MM.1S (cell line): Measurements from ENCODE around the gene DLG3.

Experiments used
- DNase-seq: peaks from one replicate; pipeline ENCODE4 v3.0.0-alpha.2; 2015
- H2AFZ ChIP-seq: fragments of 300-600 bp; sonication (generic); 2 replicates; pipeline ENCODE4 v1.6.0; 2016; ENCODE audit warnings: antibody characterized with exemption, low read length
- H3F3A ChIP-seq: fragments of 300-600 bp; sonication (generic); 2 replicates; pipeline ENCODE4 v1.6.1; 2016; ENCODE audit warnings: mild to moderate bottlenecking, antibody characterized with exemption, low read length, moderate library complexity, mixed read lengths; ENCODE audit not compliant: insufficient read depth
- H3K27ac ChIP-seq: fragments of 300-600 bp; sonication (generic); 2 replicates; pipeline ENCODE4 v1.5.1; 2016; ENCODE audit warnings: mild to moderate bottlenecking, low read length
- H3K27me3 ChIP-seq: fragments of 300-600 bp; sonication (generic); replicated peaks from 2 replicates; pipeline ENCODE4 v1.6.0; 2016; ENCODE audit warnings: low read length; ENCODE audit not compliant: insufficient read depth
- H3K36me3 ChIP-seq: fragments of 300-600 bp; sonication (generic); replicated peaks from 2 replicates; pipeline ENCODE4 v1.6.1; 2016; ENCODE audit warnings: mild to moderate bottlenecking, low read length, mixed read lengths; ENCODE audit not compliant: insufficient read depth
- H3K4me1 ChIP-seq: fragments of 300-600 bp; sonication (generic); 2 replicates; pipeline ENCODE4 v1.6.1; 2016; ENCODE audit warnings: low read length, mixed read lengths
- H3K4me2 ChIP-seq: fragments of 300-600 bp; sonication (generic); 2 replicates; pipeline ENCODE4 v1.6.0; 2016; ENCODE audit warnings: low read depth, low read length
- H3K4me3 ChIP-seq: fragments of 300-600 bp; sonication (generic); 2 replicates; pipeline ENCODE4 v1.5.1; 2016; ENCODE audit warnings: low read length, mixed read lengths
- H3K79me2 ChIP-seq: fragments of 300-600 bp; sonication (generic); 2 replicates; pipeline ENCODE4 v1.6.1; 2016; ENCODE audit warnings: mixed run types, low read length, mixed read lengths
- H3K9ac ChIP-seq: fragments of 300-600 bp; sonication (generic); 2 replicates; pipeline ENCODE4 v1.6.1; 2016; ENCODE audit warnings: low read length, mixed read lengths
- H3K9me2 ChIP-seq: fragments of 300-600 bp; sonication (generic); replicated peaks from 2 replicates; pipeline ENCODE4 v1.6.1; 2016; ENCODE audit warnings: mild to moderate bottlenecking, low read length, mixed read lengths; ENCODE audit not compliant: insufficient read depth
- H3K9me3 ChIP-seq: fragments of 300-600 bp; sonication (generic); replicated peaks from 2 replicates; pipeline ENCODE4 v1.6.1; 2016; ENCODE audit warnings: mild to moderate bottlenecking, low read length, mixed read lengths; ENCODE audit not compliant: insufficient read depth
- H4K20me1 ChIP-seq: fragments of 300-600 bp; sonication (generic); 2 replicates; pipeline ENCODE4 v1.6.1; 2016; ENCODE audit warnings: mild to moderate bottlenecking, low read length, moderate library complexity, mixed read lengths; ENCODE audit not compliant: insufficient read depth
- EZH2 ChIP-seq: fragments of 300-600 bp; sonication (generic); optimal IDR thresholded peaks from 2 replicates; pipeline ENCODE3; 2017; ENCODE audit warnings: low read depth, mild to moderate bottlenecking, antibody characterized with exemption, low read length, mixed read lengths
- EZH2phosphoT487 ChIP-seq: fragments of 300-600 bp; sonication (generic); IDR thresholded peaks from 2 replicates; pipeline ENCODE4 v1.6.1; 2018; ENCODE audit warnings: antibody characterized with exemption, low read length
- TF ChIP-seq, protein P1 (sequence below): fragments of 300-600 bp; sonication (generic); IDR thresholded peaks from 2 replicates; pipeline ENCODE4 v1.5.1; 2016; ENCODE audit warnings: antibody characterized with exemption, low read length, mixed read lengths

The DLG3 gene

DNA sequence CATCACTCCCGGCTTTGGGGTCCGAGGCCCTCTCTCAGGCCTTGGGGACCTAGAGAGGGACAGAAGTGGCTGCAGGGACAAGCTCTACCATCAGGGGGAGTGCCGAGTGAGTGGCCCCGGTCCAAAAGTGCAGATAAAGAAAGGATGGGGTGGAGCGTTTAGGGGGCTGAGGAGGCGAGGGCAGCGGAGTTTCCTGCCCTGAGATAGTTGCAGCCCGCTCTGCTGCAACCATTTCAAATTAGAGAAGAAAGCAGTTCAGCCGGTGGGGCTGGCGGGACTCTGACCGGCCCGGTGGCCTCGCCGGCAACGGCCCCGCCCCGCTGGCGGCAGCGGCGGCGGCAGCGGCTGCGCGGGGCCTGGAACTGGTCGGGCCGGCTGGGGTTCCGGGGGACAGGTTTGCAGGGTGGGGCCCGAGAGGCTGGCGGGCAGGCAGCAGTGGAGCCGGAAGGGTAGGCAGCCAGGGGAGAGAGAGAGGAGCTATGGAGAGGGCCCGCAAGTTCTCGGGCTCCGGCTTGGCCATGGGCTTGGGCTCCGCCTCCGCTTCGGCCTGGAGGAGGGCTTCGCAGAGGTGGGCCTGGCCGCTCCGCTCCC is 7.6 kb downstream of the DLG3 start:
- no peaks in the 10 kb centered on the region for H3K9me2 ChIP-seq
- H3K4me3 ChIP-seq = peak overlapping the region; percentile 65
- no peaks in the 10 kb centered on the region for H3K9me3 ChIP-seq
- DNase-seq = peak; percentile 47
- no peaks in the 10 kb centered on the region for H4K20me1 ChIP-seq
- peak overlapping the region; percentile 46; the same call in 1 of the 2 replicates for H3K9ac ChIP-seq
- H3K79me2 ChIP-seq = peaks cover 19% of the 10 kb centered on the region
- peaks cover 15% of the 10 kb centered on the region; the same call in 1 of the 2 replicates for H3F3A ChIP-seq
- no peak overlapping the region for H3K27ac ChIP-seq
- peak overlapping the region; percentile 82 for H3K4me2 ChIP-seq
- H3K4me1 ChIP-seq = peaks cover 24% of the 10 kb centered on the region
- H3K36me3 ChIP-seq = no peaks in the 10 kb centered on the region
- TF ChIP-seq EZH2phosphoT487 = no peak
- TF ChIP-seq, protein P1, sequence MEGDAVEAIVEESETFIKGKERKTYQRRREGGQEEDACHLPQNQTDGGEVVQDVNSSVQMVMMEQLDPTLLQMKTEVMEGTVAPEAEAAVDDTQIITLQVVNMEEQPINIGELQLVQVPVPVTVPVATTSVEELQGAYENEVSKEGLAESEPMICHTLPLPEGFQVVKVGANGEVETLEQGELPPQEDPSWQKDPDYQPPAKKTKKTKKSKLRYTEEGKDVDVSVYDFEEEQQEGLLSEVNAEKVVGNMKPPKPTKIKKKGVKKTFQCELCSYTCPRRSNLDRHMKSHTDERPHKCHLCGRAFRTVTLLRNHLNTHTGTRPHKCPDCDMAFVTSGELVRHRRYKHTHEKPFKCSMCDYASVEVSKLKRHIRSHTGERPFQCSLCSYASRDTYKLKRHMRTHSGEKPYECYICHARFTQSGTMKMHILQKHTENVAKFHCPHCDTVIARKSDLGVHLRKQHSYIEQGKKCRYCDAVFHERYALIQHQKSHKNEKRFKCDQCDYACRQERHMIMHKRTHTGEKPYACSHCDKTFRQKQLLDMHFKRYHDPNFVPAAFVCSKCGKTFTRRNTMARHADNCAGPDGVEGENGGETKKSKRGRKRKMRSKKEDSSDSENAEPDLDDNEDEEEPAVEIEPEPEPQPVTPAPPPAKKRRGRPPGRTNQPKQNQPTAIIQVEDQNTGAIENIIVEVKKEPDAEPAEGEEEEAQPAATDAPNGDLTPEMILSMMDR = peak; percentile 58
- no peaks in the 10 kb centered on the region for H3K27me3 ChIP-seq
- H2AFZ ChIP-seq = peak overlapping the region; percentile 82

DNA sequence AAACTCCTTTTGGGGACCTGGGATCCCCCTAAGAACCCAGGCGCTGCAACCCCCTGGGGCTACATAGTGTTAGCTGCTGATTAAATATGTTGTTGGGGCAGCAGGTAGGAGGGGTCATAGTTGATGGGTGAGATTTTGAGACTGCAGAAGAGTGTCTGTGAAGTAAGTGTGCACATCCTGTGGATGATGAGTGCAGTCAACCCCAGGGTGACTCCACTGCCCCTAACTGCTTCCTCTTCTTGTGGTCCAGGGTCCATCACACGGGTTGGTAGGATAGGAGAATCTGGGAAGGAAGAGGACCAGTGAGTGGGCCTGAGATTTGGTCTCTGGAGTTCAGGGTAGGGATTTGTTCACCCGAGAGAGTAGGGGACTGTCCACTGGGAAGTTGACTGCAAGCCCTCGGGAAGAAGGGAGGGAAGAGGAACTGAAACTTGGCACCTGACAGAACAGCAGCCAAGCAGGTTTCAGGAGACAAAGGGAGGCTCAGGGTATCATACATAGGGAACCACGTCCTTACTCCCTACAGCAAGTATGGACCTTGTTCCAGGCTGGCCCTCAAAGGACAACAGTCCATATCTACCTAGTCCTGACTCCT is 8.5 kb downstream of the DLG3 start:
- Histone ChIP-seq H3K4me3 (peak overlapping the region; percentile 65), H3K27ac (no peak overlapping the region), H3K36me3 (no peaks in the 10 kb centered on the region), H2AFZ (no peak overlapping the region), H3K4me1 (peaks cover 24% of the 10 kb centered on the region), H3K27me3 (no peaks in the 10 kb centered on the region), H3K4me2 (peak overlapping the region; percentile 82), H3K79me2 (peaks cover 19% of the 10 kb centered on the region), H3F3A (peaks cover 15% of the 10 kb centered on the region; the same call in 1 of the 2 replicates), H3K9me2 (no peaks in the 10 kb centered on the region), H3K9ac (peak overlapping the region; percentile 46; the same call in 1 of the 2 replicates), H3K9me3 (no peaks in the 10 kb centered on the region), H4K20me1 (no peaks in the 10 kb centered on the region)
- DNase-seq = no peak
- TF ChIP-seq EZH2phosphoT487 = no peak
- no peak for TF ChIP-seq EZH2
- TF ChIP-seq, protein P1 = no peak

DNA sequence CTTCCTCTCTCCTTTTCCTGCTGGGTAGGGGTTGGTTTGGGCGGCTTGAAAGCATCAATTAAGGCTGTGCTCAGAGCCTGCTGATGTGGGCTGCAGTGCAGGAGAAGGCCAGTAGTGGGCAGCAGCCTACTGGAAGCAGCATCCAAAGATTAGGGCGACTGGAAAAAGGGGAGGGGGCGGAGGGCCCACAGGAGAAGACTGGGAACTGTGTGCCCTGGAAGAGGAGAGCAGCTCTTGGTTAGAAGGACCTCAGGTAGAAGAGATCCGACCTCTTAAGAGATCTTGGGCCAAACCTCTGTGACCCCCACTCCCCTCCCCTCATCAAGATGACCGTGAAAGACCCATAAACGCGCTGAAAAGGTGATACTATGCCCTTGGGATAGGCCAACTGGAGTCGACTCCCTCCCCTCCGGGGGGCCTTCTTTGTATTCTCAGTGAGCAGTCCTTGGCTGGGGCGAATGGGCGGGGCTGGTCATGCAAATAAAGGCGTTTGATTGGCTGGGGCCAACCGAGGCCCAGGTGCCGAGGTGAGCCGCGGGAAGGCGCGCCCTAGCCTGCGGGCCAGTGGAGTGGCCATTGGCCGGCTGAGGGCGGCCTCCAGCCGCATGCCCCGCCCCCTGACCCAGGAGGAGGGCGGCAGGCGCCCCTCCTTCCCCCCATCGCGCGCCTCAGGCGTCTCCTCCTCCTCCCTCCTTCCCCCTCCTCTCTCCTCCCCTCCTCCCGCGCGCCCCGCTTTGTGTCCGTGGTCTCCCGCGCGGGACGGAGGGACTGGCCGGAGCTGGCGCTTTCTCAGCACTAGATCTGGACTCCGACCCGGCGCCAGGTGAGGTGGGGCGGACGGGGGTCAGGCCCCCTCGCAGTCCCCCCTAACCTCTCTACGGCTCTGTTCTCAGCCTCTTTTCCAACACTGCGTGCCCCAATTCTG is 10.1 kb downstream of the DLG3 start:
- H4K20me1 ChIP-seq = no peaks in the 10 kb centered on the region
- no peaks in the 10 kb centered on the region for H3K9me3 ChIP-seq
- H3K4me2 ChIP-seq = peak overlapping the region; percentile 82
- peak; percentile 88 for DNase-seq
- H3K27me3 ChIP-seq = no peaks in the 10 kb centered on the region
- H2AFZ ChIP-seq = peak overlapping the region; percentile 67
- peak overlapping the region; percentile 76 for H3K9ac ChIP-seq
- peaks cover 15% of the 10 kb centered on the region; the same call in 1 of the 2 replicates for H3F3A ChIP-seq
- H3K79me2 ChIP-seq = peaks cover 19% of the 10 kb centered on the region
- TF ChIP-seq, protein P1 = peak; percentile 81
- TF ChIP-seq EZH2phosphoT487 (no peak), EZH2 (no peak)
- H3K9me2 ChIP-seq = no peaks in the 10 kb centered on the region
- peak overlapping the region; percentile 73; the same call in 1 of the 2 replicates for H3K27ac ChIP-seq
- no peaks in the 10 kb centered on the region for H3K36me3 ChIP-seq
- H3K4me1 ChIP-seq = peaks cover 24% of the 10 kb centered on the region
- H3K4me3 ChIP-seq = peak overlapping the region; percentile 74
